Psoas muscle (tissue), 8 donors: ENCODE measurements around the gene KRTAP5-8. TPM values are rescaled to one million over a fixed set of nuclear protein-coding genes. Genes with fewer than 3 reads are reported as not detected.
"Not testable (repeated sequence)": the region's sequence is repeated elsewhere in the genome, so short reads cannot be mapped to it uniquely, and the experiment has no call there.

Experiments used
- ATAC-seq, 4 donors: fragments of 200-7000 bp; cut with Tn5 transposase; one replicate each; pipeline ENCODE4 v1.9.1; 2020; ENCODE audit warnings: moderate library complexity in 3 of 4, mild to moderate bottlenecking in 2 of 4
- DNase-seq, 2 donors: peaks; one replicate each; pipeline ENCODE4 v3.0.0-alpha.2; 2020
- H3K27ac ChIP-seq: fragments of 200-600 bp; one replicate; pipeline ENCODE4 v1.8.0; 2022
- H3K27me3 ChIP-seq, 3 donors: fragments of 200-600 bp in 1 of 3; one replicate each; pipeline versions ENCODE4 v1.6.1 to v1.8.0; 2013 to 2022; ENCODE audit warnings: low read length in 2 of 3, mild to moderate bottlenecking in 2 of 3, moderate library complexity in 1 of 3; ENCODE audit not compliant: insufficient read depth in 3 of 3
- H3K36me3 ChIP-seq, 2 donors: fragments of 200-600 bp in 1 of 2; one replicate each; pipeline versions ENCODE4 v1.6.1 to v1.8.0; 2013 to 2022; ENCODE audit warnings: low read depth in 1 of 2, mild to moderate bottlenecking in 1 of 2, moderate library complexity in 1 of 2; ENCODE audit not compliant: insufficient read depth in 1 of 2
- H3K4me1 ChIP-seq: fragments of 200-600 bp; one replicate; pipeline ENCODE4 v1.8.0; 2022
- H3K4me3 ChIP-seq: fragments of 200-600 bp; one replicate; pipeline ENCODE4 v1.8.0; 2022; ENCODE audit warnings: mild to moderate bottlenecking
- H3K9me3 ChIP-seq: fragments of 200-600 bp; one replicate; pipeline ENCODE4 v1.8.0; 2022
- WGBS, 3 donors: extraction: QIAGEN DNeasy Blood & Tissue Kit; methylation state at CpG; one replicate each; pipeline versions ENCODE4 v1.1.6 to v1.1.7; 2013; 5-methylcytosine and 5-hydroxymethylcytosine counted together
- intact Hi-C, 2 donors: fragments of 100-400 bp; cut with DNase I; formaldehyde crosslinking; loops; one replicate each; pipeline versions ENCODE4 v1.11.0 to v1.14.2; 2022
- polyA plus RNA-seq, 3 donors: library from polyadenylated mRNA; stranded (reverse); fragments of 200-250 nt; gene quantifications; one replicate each; pipeline ENCODE4 v1.2.3, GENCODE V29; 2013
- total RNA-seq, 4 donors: library from RNA; stranded (reverse); fragmentation: NEBNext Ultra II Directional in 2 of 4; extraction: Animal tissue kit (Norgen Biotek cat#: 25700) in 2 of 4; gene quantifications; one replicate each; pipeline versions ENCODE4 v1.2.1 to v1.2.4, GENCODE V29; 2021 to 2023
- donor health status: healthy with polysubstance abuse.
- donor health status: DM: no; HTN: no; CAD: no; lungs with moderate emphysema.
- donor health status: Bipolar disorder and iron deficiency.
- donor health status: healthy.
- donor health status: DM: yes; HTN: yes; CAD: no.
- donor health status: DM: no; HTN: no; CAD: no.
- donor health status: DM: no; HTN: no; CAD: no.
- donor health status: DM: yes; HTN: yes; CAD: no.

Gene KRTAP5-8
- total and polyA plus RNA-seq, 7 donors: not detected

DNA sequence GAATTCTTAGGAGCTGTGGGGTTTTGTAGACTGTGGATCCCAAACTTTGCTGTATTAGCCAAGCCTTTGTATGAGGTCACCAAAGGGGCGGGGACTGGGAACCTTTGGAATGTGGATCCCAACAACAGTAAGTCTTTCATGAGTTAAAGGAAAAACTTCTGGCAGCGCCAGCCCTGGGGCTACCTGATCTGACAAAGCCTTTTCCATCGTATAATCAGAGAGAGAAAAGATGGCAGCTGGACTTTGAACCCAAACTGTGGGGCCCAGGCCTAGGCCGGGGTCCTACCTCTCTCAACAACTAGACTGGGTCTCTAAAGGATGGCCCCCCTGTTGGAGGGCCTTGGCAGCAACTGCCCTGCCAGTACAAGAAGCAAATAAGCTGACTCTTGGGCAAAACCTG, 50.5 kb downstream of the KRTAP5-8 start:
- DNase-seq, ATAC-seq, H3K36me3 ChIP-seq, H3K4me1 ChIP-seq, H3K4me3 ChIP-seq, intact Hi-C loops, H3K27me3 ChIP-seq, H3K27ac ChIP-seq, H3K9me3 ChIP-seq: not testable (repeated sequence)
- 49 to 65% (median 62%) methylated on average over 4 of the region's 4 CpGs for WGBS, 3 donors

Other genes with a start within 250 kb of the KRTAP5-8 start
- 10 to 100 TPM in 2 of 4 donors, 1 to 10 TPM in 2; 5.5 to 15.1 (median 10.1) TPM for gene DHCR7, start 89.6 kb upstream of the KRTAP5-8 start, total RNA-seq
- gene DHCR7, start 89.6 kb upstream of the KRTAP5-8 start, polyA plus RNA-seq: 1 to 10 TPM; 4.9 to 9.0 (median 6.3) TPM
- 10 to 100 TPM; 13.0 to 19.3 (median 13.6) TPM for gene NADSYN1, start 84.8 kb upstream of the KRTAP5-8 start, total RNA-seq
- 10 to 100 TPM in 2 of 3 donors, 1 to 10 TPM in 1; 7.8 to 14.6 (median 12.0) TPM for gene NADSYN1, start 84.8 kb upstream of the KRTAP5-8 start, polyA plus RNA-seq
- not detected for gene KRTAP5-7, start 10.8 kb upstream of the KRTAP5-8 start, total RNA-seq
- under 1 TPM in 1 of 3 donors, not detected in 2; 0.01 TPM for gene KRTAP5-7, start 10.8 kb upstream of the KRTAP5-8 start, polyA plus RNA-seq
- not detected for gene KRTAP5-9, start 10.4 kb downstream of the KRTAP5-8 start, total RNA-seq
- under 1 TPM in 2 of 3 donors, not detected in 1; 0.05 to 0.09 TPM for gene KRTAP5-9, start 10.4 kb downstream of the KRTAP5-8 start, polyA plus RNA-seq
- gene KRTAP5-10, start 27.5 kb downstream of the KRTAP5-8 start, total RNA-seq: not detected
- not detected for gene KRTAP5-10, start 27.5 kb downstream of the KRTAP5-8 start, polyA plus RNA-seq
- gene KRTAP5-11, start 44.9 kb downstream of the KRTAP5-8 start, total RNA-seq: not detected
- gene KRTAP5-11, start 44.9 kb downstream of the KRTAP5-8 start, polyA plus RNA-seq: not detected